ENCODE data around the gene PRKCB.
"Not testable (repeated sequence)": the region's sequence is repeated elsewhere in the genome, so short reads cannot be mapped to it uniquely, and the experiment has no call there.

Gene PRKCB

DNA sequence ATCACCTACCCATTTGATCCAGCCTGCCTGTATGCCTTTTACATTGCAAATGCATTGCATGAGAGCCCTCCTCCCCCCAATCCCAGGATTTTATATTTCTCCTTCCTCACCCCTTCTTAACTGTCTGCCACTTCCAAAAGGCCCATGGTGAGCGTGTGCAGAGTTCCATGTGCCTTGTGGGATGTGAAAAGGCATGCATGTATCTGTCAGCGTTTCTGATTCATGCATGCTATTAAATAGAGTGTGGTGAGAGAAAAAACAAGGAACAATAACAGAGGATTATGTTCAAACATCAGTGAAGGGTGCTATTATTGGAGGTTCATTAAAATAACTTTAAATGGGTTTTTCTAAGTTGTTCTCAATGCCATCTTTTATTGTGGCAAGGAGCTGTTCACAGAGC is 359.4 kb downstream of the PRKCB start:
- no peak for DNase-seq

DNA sequence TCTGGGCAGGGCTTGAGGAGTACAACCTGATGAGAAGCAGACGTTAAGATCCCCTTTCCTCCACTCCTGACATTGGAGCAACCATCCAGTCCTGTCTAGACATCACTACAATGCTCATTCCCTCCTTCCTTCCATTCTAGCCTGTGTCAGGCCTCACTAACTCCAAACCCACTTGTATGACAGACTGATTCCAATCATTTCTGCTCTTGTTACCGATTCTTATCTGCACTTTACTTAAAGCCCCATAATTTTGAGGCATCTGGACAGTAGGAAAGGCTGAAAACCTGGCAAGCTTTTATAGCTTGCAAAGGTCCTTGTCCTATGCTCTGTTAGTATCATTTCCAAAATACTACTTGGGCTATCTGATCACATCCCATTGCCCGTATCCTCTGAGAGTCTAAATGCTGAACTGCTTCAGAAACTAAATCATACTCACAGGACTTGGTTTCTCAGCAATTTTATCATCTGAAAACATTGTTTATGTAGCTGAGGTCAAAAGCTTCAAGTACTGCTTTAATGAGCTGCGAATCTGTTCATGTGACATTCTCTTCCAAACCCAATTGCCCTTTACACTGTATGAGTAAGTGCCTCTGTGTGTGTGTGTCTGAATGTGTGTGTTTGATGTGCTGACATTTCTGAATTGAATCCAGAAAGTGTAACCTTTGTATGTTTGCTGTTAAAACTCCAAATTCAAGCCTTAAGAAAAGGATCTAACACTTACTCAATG is 363.2 kb downstream of the PRKCB start:
- DNase-seq, result no peak

DNA sequence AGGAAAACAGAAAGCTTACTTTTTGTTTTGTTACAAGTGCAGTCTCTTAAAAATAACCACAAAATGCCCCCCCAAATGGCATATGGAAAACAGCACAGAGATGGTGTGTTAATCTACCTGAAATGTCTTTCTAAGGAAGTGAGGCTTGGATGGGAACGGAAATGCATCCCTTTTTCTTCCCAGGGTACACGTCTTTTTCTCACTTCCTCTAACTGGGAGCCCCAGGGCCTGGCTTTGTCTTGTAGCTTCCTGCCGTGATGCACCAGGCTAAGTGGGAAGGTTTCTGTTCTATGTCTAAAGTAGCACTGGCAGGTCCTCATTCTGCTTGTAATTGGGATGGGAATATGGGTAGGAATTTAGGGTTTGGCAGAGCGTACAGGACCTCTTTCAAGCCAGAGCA is 367.9 kb downstream of the PRKCB start:
- no peak for DNase-seq

DNA sequence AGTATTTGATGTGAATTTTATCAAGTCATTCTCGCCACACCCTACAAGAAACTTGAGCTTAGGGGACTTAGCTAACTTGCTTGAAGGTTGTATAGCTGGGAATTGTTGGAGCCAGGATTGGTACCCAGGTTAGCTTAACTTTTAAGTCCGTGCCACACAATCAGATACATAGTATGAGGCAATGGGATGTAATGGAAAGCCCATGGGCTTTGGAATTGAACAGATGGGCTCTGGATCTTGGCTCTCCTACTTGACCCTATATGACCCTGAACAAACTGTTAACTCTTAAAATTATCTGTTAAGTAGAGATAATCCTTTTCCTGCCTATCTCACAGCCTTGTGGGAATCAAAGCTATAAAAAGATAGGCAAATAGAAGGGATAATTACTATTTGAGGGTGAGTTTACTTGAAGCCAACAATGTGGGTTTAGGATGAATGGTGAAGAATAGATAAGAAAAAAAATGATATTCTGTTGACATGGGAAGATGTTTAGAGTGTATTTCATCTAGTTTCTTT is 368.4 kb downstream of the PRKCB start:
- DNase-seq, result no peak

DNA sequence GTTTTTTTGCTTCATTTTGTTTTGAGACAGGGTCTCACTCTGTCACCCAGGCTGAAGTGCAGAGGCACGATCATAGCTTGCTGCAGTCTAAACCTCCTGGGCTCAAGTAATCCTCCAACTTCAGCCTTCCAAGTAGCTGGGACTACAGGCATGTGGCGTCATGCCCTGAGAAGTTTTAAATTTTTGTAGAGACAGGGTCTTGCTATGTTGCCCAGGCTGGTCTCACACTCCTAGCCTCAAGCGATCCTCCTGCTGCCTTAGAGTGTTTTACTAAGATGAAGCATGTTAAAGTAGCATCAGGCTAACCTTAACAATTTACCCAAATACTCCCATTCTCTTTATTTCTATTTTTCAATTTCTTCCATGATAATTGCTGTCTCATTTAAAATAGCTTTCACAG is 371.1 kb downstream of the PRKCB start:
- DNase-seq, result no peak

DNA sequence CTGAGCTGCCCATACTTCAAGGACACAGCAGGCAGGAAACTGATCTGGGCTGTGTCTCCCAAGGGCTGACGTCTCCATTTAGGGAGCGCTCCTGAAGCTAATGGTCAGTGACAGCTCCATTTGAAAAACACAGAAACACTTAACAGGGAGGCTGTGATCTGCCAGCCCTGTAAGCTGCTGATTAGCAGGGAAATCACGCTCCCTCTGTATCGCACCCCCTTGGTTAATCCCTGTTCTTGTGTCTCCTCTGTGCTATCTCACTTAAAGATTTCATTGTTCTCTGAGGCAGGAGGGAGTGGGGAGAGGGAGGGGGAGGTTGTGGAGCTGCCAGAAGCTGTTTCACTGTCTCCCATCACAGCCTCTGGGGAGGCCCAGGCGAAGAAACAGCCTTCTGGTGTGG is 372.9 kb downstream of the PRKCB start:
- DNase-seq, result no peak

DNA sequence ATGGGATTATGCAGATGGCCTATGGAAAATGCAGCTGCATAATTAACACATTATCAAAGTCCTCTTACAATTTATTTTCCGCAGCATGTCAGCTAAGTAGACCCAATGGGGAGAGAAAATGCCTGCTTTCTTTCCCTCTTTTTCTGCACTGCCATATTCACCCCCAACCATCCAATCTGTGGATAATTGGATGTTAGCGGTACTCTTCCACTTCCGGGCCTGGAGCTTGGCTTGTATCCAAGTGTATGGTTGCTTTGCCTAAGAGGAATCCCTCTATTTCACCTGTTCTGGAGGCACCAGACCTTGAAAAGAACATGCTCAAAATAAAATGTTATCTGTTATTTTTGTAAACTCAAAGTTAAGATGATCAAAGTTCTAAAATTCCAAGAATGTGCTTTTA is 379.2 kb downstream of the PRKCB start:
- no peak for DNase-seq

DNA sequence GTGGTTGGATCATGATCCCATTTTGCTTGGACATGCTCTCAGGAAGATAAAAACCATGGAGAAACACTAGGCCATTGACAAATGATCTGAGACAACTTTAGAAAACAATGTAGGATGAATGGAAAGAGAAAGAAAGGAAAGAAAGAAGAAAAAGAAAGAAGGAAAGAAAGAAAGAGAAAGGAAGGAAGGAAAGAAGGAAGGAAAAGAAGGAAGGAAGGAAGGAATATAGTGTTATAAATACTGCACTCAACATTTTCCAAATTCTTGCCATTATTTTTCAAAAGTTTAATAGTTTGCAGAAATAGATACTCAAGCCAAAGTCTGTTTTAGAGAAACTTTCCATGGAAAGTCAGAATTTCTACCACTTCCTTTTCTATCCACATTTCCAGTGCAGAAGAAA is 381.2 kb downstream of the PRKCB start:
- DNase-seq, result no peak

DNA sequence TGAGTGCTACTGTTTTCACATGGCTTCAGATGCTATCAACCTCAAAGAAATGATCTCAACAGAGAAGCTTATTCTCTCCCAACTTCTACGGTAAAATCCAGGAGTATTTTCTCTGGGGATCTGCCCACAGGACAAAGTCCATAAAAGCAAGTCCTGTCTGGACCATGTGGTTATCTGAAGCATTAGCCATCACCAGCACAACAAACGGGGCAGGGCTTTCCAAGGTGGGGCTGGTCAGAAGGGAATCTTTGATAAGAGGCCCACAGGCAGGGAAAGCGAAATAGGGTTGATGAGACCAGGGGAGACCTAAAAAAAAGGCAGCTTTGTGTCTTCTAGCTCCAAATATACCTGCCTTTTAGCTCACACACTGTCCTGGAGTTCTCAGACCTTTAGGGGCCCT is 381.7 kb downstream of the PRKCB start:
- DNase-seq, result no peak

DNA sequence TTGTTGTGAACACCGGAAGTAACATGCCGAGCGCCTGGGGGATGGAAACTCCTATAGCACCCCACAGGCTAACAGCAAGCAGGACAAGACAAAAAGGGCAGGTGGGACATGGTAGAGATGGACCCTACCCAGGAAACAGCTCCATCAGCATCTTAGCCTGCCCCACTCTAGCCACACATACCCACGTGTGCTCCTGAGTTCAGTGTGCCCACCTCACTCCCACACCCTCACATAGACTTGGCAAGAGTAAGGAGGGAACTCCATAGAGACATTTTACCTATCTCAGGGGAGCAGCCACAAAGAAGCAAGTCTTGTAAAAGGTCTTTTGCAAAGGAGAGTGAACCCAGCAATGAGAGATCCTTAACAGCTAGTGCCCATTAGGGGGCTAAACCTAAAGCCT is 382.5 kb downstream of the PRKCB start:
- DNase-seq, result no peak

DNA sequence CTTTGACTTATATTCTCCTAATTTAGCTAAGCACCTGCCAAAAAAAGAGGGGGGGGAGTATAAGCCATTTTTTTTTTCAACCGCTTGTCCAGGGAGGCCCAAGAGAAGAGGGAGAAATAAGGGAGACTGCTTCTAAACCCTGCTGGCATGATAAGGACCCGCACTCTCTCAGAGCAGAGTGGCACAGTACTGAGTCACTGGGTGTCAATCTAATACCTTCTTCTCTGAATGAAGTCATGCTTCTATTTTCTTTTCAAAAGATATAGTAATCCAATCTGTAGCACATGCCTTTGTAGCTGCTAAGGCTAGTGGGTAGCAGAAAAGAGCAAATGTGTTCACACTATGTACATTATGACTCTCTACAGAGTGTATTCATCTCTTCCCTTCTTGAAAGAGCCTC is 385.4 kb downstream of the PRKCB start:
- DNase-seq, result no peak

DNA sequence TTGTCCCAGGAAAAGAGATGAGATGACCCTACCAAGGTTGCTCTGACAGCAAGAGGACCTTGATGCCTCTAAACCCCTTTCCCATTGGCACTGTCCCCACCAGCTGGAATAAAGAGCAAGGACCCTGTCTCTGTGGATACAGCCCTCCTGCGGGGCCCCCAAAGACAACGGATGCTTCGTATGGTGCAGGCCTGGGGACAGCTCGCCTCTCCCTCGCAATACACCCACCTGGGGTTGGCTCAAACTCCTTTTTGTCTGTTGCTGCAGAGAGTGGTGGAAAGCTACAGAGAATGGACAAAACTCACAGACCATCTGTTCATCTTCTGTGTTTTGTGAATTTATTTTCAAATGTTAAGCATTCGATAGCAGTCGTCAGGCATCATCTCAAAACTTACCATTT is 392.7 kb downstream of the PRKCB start:
- DNase-seq, result no peak

DNA sequence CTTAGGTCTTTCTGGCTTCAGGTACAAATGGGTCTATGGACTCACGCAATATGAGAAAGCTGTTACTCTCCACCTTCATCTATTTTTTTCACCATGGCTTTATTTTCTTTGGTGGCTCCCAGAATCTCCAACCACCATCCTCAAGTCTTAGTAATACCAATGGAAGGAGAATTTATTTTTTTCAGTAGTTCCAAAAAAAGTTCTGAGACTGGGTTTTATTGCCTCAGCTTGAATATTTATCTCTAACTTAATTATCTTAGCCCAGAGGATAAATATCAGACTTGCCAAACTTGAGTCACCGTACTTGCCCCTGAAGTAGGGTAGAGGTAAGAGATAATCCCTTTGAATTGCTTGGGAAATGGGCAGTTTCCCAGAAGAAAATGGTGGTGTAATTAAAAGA is 397.2 kb downstream of the PRKCB start:
- DNase-seq, result no peak

DNA sequence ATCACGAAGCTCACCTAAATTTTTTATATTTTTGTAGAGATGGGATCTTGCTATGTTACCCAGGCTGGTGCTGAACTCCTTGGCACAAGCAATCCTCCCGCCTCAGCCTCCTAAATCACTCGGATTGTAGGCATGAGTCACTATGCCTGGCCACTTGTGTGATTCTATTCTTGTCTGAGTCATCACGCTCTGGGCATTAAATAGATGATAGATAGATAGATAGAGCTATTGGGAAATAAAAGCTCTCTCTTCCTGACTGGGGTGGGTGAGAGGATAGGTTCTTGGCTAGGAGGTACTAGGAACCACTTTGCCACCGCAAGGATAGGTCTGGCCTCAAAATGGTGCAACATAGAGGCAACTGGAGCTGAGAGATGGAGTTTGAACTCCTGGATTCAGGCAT is 399.0 kb downstream of the PRKCB start:
- no peak for DNase-seq

DNA sequence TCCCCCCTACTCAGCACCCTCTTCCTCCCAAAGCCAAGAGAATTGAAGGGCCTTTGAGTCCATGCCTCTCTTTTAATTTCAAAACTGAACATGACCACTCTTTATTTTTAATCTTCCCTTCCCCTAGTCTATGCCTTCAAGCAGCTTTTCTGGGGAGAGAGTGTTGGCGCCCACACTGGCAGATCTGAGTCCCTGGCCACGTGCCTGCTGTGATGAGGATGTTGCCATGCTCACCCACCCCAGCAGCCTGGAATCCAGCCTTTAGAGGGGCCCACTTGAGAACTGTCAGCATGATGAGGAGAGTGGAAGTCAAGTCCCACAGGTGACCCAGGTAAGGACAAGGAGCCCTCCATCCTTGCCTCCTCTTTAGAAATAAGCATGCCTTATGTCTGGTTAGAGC is 400.0 kb downstream of the PRKCB start:
- no peak for DNase-seq

DNA sequence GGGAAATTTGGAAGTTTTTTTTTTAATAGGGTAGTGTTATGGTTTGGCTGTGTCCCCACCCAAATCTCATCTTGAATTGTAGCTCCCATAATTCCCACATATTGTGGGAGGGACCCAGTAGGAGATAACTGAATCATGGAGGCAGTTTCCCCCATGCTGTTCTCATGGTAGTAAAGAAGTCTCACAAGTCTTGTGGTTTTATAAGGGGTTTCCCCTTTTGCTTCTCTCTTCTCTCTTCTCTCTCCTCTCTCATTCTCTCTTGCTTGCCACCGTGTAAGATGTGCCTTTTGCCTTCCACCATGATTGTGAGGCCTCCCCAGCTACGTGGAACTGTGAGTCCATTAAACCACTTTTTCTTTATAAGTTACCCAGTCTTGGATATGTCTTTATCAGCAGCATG is 403.1 kb downstream of the PRKCB start:
- not testable (repeated sequence) for DNase-seq

DNA sequence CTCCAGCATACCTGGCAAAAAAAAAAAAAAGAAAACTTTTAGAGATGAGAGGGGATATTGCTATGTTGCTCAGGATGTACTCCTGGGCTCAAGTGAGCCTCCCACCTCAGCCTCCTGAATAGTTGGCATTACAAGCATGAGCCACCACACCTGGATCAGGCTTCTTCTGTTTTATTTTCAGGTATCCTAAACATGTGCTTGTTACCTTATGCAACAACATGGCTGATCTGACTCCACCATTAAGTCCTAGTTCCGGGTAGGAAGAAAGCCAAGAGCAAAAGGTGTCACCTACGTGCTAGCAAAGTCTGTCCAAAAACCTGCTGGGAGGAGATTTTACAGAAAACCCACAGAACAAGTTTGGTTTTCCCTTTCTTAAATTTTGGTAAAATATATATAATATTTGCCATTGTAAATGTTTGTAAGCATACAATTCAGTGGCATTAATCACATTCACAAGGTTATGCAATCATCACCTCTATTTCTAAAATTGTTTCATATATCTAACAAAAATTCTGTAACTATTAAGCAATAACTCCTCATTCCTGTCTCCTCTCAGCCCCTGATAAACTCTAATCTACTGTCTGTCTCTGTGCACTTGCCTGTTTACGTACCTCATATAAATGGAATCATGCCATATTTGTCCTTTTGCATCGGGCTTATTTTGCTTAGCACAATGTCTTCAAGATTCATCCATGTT is 411.3 kb downstream of the PRKCB start:
- no peak for DNase-seq

DNA sequence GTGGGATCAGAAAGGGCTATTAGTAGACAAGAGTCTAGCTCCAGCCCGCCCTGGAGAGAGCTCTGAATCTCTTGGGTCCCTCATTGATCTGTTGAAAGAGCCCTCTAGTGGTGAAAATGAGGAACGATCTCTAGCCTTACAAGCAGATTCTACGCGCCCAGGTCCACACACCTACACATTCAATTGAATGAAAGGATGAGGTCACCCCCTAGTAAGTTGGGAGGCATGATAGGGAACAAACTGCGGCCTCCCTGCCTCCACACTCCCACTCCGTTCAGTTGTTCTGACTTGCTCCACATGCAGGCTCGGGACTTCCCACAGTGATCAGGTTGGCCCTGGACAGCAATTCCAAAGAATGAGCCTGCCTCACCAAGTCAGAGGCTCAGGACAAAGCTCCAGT is 417.4 kb downstream of the PRKCB start:
- no peak for DNase-seq

DNA sequence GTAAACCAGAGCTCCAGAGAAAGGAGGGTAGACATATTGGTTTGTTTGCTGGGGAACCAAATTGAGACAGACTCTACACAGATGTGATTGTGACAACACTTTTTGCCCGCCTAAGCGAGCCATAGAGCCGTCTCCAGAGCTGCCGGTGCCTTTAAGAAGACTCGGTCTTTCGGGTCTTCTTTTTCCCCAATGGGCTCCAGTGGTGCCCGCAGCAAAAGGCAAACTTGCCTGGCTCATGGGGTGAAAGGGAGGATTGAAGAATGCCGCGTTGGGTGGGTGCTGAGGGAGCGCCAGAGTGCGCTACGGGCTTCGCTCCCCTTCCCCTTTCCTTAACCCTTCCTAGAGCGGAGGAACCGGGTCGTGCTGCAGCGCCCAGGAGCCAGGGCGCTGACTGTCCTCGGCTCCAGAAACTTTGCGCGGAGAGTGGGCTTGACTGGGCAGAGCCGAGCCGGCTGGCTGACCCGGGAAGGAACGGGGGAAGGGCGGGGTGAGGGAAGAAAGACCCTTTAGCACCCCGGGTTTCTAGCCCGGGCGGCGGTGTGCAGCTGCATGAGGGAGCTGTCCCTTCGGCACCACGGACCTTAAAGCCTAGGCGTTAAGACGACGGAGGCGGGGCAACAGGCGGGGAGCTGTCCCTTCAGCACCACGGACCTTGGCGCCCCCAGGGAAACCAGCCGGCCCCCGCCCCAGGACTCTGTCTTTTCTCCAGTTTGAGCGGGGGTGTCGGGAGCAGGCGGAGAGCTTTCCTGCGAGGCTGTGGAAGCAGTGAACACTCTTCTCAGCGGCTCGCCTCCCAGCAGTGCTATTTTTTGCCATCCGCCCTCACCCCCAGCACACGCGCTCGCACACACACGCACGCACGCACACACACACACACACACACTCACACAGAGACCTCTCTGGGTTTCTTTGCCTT is 419.9 kb downstream of the PRKCB start, which contains the start of gene CACNG3:
Gene CACNG3 (plus strand): TSS at position 880 of the 916 bp plus-strand sequence. CDS start 420 bp downstream, outside the sequence.
- DNase-seq, result no peak

DNA sequence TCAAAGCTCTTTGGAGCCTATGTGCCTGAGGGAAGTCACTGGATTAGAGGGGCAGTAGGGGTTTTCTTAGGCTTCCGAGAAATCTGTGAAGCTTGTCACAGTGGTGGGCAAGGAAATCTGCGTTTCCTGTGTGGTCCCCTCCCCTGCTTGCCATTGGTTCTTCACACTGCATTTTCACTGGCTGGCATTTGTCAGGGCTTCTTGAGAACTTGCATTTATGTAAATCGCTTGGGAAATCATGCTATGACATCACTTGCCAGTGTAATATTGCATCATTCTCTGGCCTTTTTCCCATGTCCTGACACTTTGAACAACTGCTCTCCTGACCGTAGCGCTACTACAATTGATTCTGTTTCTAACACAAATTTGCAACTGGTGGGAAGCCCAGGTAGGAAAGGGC is 422.2 kb downstream of the PRKCB start:
- no peak for DNase-seq

DNA sequence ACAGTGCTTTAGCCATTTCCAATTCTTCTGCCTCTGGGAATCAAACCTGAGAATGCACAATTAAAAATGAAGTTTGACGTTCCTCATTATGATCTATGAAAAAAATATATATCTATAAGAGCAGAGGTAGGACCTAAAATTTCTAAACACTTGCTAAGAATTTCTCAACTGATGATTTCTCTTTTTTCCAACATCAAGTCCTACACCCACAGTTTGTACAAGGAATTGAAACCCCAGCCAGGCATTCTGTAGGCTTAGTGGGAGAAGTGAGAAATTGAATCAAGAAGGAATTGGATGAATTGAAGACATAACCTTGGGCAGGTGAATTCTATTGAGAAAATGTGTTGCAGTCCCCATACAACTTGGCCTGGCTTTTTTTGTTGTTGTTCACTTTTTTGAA is 423.0 kb downstream of the PRKCB start:
- no peak for DNase-seq

DNA sequence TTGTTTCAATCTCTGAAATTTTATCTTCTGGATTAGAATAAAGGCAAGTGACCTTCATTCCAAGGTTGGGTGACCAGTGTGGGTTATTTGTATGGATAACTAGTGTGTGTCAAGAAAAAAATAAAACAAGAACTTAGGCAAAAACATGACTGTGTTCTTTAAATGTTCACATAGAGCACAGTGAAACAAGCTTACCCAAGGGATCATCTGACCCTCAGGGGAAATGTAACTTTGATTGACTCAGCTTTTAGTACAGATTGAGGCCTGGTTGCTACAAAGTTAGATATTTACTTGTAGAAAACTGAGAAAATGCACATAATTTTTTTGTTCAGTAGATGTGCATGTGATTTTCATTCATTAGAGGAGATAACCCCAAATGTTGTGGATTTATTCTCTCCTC is 427.0 kb downstream of the PRKCB start:
- DNase-seq, result no peak
